SW480 (cell line): ENCODE results near the gene SUN1.
"Not testable (repeated sequence)": the region's sequence is repeated elsewhere in the genome, so short reads cannot be mapped to it uniquely, and the experiment has no call there.

Experiments used
- DNase-seq: peaks from one replicate; pipeline ENCODE4 v3.0.0-alpha.2; 2016; ENCODE audit warnings: low spot score

Gene SUN1, protein sequence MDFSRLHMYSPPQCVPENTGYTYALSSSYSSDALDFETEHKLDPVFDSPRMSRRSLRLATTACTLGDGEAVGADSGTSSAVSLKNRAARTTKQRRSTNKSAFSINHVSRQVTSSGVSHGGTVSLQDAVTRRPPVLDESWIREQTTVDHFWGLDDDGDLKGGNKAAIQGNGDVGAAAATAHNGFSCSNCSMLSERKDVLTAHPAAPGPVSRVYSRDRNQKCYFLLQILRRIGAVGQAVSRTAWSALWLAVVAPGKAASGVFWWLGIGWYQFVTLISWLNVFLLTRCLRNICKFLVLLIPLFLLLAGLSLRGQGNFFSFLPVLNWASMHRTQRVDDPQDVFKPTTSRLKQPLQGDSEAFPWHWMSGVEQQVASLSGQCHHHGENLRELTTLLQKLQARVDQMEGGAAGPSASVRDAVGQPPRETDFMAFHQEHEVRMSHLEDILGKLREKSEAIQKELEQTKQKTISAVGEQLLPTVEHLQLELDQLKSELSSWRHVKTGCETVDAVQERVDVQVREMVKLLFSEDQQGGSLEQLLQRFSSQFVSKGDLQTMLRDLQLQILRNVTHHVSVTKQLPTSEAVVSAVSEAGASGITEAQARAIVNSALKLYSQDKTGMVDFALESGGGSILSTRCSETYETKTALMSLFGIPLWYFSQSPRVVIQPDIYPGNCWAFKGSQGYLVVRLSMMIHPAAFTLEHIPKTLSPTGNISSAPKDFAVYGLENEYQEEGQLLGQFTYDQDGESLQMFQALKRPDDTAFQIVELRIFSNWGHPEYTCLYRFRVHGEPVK

DNA sequence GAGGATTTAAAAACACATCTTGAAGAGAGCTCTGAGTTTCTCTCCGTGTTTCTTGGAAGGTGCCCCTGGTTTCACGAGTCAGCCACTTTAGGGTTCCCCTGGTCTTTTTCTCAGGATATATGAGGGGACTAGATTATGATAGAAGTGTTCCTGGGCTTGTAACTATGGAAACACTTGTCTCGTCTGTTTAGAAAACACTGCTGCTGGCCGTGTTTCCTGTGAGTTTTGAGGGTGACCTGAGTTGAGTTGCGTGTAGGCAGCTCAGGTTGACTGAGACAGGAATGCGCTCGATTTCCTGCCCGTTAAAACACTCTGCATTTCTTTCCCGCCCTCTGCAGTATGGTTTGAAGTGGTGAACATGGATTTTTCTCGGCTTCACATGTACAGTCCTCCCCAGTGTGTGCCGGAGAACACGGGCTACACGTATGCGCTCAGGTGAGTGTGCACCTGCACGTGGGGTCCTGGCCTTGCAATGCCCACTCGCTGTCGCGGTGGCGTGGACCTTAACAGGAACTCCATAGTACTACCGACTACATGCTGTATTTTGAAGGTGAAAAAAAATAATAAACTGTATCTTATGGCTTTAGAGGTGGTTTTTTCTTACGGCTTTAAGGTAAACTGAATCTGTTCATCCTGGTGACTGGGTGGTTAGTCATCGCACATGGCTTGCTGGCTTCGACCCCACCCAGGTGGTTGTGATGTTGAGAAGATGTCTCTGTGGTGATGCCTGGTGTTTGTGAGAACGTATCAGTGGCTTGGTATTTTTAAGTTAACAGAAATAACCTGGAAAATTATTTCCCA lies at the start of gene SUN1:
TSS of gene SUN1 (plus strand) at position 310 of the 801 bp plus-strand sequence. CDS start at position 359, 49 bp downstream.
- peak; percentile 99 for DNase-seq

DNA sequence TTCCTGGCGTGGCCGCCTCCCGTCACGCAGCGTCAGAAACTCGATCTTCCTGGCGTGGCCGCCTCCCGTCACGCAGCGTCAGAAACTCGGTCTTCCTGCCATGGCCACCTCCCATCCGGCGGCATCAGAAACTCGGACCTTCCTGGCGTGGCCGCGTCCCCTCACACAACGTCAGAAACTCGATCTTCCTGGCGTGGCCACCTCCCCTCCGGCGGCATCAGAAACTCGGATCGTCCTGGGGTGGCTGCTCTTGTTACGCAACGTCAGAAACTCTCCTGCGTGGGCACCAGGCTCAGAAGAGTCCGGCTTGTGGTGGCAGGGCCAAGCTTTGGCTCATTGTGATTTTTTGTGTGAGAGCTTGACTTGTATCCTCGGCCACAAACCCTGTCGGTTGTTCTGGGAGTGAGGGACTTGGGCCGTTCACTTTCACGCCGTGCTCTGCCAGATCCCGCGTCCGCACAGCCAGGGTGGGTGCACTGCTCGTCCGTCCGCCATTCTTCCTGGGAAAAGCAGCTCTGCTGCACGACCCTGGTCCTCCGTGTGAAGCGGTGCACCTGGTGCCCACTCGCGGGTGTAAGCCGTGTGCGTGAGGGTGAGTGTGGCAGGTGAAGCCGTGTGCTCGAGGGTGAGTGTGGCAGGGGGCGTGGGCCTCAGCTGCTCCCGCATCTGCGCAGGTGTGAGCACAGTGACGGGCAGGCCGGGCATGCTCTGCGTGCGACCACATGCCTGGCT lies 49.4 kb upstream of the SUN1 start:
- no peak for DNase-seq

DNA sequence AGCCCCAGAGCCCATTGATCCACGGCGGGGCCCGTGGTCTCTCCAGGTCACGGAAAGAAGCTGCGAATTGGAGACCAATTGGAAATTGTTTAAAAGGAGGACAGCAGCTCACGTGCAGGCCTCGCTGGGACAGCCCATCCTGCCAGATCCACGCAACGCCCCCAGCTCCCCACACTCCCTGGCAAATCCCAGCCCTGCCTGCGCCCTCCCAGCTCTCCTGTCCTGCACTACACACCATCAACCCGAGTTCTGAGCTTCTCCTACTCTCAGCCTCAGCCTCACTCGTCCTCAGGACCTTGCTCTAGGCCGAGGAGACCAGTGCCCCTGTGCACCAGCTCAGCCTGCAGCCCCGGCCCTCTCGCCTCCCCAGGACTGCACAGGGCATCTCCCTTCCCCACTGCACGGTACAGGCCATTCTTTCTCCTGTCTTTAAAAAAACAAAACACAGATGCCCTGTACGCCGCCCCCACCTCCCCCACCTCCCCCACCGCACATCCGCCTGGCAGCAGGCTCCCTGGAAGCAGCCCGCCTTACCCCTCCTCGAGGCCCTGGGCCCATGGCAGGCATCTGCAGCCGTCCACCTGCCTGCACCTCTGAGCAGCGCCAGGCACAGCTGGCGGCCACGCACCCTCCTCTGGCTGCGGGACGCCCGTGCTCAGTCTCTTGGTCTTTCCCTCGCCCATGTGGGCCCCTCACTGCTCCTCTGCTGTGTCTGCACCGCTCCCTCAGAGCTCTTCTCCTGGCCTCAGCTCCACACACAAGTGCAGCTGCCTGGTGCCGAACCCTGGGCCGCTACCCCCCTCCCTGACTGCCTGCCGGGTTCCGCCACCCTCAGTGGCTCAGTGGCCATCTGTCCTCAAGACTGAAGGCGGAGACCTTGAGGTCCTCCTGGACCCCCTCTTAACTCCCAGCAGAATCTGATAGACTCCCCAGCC lies 48.5 kb upstream of the SUN1 start:
- no peak for DNase-seq

DNA sequence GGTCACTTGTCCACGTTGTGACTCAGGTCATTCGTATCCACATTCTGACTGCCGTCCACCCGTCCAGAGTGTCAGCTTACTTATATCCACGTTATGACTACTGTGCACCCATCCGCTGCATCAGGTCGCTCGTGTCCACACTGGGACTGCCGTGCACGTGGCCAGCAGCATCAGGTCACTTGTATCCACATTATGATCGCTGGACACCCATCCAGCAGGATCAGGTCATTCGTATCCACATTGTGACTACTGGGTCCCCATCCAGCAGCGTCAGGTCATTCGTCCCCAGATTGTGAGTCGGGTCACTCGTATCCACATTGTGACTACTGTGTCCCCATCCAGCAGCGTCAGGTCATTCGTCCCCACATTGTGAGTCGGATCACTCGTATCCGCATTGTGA lies 47.3 kb upstream of the SUN1 start:
- DNase-seq: no peak

DNA sequence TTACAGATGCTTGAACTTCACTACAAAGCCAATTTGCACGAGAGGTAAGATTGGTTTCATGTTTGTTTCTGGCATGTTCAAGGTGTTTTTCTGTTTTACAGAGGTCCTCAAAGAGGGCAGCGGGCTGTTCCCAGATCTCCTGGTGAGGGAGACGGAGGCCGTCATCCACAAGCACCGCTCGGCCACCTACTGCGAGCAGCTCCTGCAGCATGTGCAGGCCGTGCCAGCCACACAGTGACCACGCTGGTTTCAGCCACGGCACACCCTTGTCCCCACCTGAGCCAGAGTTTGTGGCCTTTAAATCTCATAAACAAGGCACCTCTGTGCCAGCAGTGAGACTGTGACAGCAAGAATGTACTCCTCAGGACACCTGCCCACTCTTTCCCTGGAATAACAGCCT lies 46.9 kb upstream of the SUN1 start:
- no peak for DNase-seq

DNA sequence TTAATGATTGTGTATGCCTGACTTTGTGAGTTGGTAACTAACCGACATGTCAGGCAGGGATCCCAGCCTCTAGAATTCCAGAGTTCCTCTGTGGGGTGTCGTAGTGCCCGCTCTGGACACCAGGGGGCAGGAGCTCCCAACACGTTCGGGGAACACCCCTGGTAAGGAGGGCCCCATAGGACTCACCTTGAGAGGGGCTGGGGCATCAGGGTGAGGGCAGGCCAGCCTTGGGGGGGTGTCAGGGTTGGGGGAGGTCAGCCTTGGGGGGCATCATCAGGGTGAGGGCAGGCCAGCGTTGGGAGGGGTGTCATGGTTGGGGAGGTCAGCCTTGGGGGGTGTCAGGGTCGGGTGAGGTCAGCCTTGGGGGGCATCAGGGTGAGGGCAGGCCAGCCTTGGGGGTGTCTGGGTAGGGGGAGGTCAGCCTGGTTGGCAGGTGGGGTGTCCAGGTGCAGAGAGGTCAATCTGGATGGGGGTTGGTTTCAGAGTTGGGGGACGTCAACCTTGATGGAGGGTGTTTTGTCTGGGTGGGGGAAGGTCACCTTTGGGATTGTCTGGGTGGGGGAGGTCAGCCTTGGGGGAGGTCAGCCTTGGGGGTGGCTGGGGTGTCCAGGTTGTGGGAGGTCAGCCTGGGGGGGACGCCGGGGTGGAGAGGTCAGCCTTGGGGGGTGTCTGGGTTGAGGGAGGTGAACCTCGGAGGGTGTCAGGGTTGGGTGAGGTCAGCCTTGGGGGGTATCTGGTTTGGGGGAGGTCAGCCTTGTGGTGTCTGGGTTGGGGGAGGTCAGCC lies 45.6 kb upstream of the SUN1 start:
- peak; percentile 59 for DNase-seq

DNA sequence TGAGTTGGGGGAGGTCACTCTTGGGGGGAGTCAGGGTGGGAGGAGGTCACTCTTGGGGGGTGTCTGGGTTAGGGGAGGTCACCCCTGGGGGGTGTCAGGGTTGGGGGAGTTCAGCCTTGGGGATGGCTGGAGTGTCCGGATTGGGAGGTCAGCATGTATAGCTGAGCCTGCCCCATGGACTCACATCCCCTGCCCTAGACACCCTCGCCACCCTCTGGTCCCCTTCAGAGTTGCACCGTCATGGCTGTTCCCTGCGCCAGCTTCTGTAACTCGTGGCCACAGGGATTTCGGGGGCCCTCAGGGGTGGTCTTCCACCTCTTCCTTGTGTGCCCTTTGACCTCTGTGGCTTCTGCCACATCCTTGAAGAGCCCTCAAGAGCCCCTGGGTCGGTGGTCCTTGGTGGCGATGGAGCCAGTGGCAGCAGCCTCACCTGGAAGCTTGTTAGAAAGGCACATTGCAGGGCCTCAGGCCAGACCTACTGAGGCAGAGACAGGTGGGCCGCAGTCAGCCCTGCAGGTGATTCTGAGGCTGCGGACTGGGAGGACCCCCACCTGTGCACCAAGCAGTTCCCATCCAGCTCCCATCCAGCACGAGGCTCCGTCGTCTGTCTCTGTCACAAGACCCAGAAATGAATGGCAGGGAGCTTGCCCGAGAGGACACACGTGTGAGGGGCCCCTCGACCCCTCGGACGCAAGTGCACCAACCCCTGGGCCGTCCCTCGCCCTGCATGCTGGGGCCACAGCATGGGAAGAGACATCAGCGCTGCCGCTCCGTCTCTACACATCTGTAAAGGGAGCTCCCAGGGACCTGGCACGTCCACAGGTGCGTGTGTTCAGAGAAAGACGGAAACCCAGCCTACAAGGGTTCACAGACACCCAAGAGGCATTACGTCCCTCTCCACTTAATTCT lies 44.7 kb upstream of the SUN1 start:
- DNase-seq: no peak

DNA sequence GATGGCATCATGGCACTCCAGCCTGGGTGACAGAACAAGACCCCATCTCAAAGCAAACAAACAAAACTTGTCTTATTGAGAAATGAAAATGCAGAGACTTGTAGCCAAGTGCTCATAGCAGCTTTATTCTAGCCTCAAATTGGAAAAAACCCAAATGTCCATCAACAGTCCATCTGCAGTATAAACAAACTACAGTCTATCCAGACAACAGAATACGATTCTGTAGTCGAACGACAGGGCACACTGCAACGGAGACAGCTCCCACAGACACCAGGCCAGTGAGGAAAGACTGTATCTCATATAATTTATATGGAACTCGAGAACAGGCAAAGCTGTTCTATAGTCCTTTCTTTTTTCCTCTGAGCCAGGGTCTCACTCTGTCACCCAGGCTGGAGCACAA lies 40.8 kb upstream of the SUN1 start:
- no peak for DNase-seq

DNA sequence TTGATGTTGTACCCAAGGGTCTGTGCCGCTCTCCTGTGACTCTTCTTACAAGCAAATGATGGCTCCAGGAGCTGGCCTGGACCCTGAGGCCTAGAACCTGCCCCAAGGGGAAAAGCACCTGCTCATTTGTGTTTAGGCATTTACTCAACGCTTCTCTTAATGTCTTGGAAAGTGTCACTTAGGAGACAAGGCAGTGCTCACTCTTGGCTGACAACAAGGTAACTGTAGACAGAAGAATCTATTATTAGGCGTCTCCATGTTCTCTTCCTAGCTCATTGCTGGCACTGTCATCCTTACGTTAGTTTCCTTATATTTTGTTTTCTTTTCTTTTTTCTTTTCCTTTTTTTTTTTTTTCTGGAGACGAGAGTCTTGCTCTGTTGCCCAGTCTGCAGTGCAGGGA lies 38.1 kb upstream of the SUN1 start:
- DNase-seq: no peak

DNA sequence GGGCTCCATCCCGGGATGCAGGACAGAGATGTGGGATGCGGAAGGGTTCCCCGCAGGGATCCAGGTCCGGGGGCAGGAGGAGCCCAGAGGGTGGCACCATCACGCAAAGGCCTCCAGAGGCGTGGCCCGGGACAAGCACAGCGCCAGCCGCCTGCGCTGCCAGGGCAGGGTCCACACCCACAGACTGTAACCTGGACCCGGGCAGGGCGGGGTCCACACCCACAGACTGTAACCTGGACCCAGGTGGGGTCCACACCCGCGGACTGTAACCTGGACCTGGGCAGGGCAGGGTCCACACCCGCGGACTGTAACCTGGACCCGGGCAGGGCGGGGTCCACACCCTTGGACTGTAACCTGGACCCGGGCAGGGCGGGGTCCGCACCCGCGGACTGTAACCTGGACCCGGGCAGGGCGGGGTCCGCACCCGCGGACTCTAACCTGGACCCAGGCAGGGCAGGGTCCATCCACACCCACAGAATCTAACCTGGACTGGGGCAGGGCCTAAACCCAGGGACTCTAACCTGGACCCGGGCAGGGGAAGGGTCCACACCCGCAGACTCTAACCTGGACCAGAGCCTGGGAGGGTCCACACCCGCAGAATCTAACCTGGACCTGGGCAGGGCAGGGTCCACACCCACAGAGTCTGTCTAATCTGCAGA lies 37.5 kb upstream of the SUN1 start:
- DNase-seq: no peak

DNA sequence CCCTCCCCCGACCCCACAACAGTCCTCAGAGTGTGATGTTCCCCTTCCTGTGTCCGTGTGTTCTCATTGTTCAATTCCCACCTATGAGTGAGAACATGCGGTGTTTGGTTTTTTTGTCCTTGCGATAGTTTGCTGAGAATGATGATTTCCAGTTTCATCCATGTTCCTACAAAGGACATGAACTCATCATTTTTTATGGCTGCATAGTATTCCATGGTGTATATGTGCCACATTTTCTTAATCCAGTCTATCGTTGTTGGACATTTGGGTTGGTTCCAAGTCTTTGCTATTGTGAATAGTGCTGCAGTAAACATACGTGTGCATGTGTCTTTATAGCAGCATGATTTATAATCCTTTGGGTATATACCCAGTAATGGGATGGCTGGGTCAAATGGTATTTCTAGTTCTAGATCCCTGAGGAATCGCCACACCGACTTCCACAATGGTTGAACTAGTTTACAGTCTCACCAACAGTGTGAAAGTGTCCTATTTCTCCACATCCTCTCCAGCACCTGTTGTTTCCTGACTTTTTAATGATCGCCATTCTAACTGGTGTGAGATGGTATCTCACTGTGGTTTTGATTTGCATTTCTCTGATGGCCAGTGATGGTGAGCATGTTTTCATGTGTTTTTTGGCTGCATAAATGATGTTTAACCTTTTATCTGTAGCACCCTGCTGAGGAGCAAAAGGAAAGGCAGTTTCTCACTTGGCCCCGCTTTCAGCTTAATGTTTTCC lies 35.7 kb upstream of the SUN1 start:
- DNase-seq: not testable (repeated sequence)

DNA sequence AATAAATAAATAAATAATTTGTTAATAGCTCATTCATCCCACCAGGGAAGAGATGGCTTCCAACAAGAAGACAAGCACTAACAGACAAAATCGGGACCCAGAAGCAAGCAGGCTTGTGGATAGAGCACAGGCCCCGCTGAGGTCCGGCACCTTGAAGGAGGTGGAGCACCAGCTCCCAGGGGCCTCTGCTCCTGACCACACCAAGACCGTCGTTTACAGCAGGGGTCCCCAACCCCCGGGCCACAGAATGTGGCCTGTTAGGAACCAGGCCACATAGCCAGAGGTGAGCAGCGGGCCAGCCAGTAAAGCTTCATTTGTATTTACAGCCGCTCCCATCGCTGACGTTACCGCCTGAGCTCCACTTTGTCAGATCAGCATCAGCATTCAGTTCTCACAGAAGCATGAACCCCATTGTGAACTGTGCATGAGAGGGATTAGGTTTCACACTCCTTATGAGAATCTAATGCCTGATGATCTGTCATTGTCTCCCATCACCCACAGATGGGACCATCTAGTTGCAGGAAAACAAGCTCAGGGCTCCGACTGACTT lies 33.3 kb upstream of the SUN1 start:
- no peak for DNase-seq

DNA sequence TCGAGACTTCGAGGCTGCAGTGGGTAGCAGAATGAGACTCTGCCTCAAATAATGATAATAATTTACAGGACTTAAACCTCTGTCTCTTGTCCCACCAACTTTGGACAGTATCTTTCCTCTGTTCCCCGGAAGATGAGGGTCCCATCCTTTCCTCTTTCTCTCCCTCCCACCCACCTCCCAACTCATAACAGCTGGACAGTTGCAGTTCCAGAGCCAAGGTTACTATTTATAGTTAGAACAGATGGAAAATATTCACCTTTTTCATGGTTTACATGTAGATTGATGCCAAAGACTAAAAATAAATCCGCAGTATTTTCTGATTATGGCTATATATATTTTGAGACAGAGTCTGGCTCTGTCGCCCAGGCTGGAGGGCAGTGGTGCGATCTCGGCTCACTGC lies 31.6 kb upstream of the SUN1 start:
- DNase-seq: no peak

DNA sequence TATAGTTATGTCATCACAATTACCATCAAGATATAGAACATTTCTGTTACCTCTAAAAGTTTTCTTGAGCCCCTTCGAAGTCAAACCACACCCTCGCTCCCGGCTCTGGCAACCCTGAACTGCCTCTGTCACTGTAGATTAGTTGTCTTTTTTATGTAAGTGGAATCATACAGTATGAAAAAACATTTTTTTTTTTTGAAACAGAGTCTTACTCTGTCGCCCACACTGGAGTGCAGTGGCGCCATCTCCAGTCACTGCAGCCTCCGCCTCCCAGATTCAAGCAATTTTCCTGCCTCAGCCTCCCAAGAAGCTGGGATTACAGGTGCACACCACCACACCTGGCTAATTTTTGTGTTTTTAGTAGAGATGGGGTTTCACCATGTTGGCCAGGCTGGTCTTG lies 30.9 kb upstream of the SUN1 start:
- not testable (repeated sequence) for DNase-seq

DNA sequence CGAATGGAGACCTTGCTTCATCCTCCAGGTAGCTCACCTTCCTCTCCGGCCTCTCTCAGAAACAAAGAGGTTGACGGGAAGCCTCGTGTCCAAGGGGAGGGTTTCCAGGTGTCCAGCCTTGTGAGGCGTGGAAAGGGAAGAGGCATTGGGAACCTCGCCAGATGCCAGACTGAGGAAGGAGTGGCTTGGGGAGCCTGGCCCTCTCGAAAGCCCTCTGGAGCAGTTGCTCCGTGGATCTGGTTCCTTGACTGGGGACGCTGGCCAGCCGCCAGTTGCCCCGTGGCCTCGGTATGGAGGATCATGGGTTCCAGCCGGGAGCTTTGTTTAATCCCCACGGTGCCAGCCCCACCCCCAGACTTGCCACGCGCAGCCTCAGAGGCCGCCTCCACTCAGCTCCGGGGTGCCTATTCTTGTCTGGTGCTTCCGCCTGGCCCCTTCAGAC lies 30.3 kb upstream of the SUN1 start:
- DNase-seq: no peak

DNA sequence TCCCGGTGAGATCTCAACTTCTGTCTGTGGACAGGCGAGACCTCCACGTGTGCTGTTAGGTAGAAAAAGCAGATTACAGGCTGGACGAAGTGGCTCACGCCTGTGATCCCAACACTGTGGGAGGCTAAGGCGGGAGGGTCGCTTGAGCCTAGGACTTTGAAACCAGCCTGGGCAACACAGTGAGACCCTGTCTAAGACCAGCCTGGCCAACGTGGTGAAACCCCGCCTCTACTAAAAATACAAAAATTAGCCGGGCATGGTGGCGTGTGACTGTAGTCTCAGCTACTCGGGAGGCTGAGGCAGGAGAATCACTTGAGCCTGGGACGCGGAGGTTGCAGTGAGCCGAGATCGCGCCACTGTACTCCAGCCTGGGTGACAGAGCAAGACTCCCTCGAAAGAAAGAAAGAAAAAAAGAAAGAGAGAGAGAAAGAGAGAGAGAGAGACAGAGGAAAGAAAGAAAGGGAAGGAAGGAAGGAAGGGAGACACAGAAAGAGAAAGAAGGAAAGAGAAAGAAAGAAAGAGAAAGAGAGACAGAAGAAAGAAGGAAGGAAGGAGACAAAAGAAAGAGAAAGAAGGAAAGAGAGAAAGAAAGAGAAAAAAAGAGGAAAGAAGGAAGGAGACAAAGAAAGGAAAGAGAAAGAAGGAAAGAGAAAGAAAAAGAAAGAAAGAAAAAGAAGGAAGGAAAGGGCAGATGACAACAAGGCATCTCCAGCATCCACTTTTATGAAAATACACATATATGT lies 29.6 kb upstream of the SUN1 start:
- DNase-seq: no peak

DNA sequence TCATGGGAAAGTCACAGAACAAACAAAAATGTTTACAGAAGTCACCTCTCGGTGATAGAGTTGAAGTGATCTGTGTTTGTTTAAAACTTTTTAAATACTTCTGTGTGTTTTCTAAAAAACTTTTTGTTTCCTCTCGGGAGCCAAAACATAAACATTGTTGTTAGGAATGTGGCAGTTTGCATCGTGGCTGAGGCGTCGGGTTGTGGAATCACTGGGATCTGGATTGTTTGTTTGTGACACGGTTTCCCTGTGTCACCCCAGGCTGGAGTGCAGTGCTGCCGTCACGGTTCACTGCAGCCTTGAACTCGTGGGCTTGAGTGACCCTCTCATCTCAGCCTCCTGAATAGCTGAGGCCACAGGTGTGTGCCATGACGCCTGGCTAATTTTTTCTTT lies 29.0 kb upstream of the SUN1 start:
- DNase-seq: no peak
